Stimulated activated CD8-positive, alpha-beta memory T cell treated with anti-CD3 and anti-CD28 coated beads, Interleukin-4, amount 100 ng/mL, for 1 hour (primary cell): ENCODE measurements around the gene EPM2A.
"Not testable (repeated sequence)": the region's sequence is repeated elsewhere in the genome, so short reads cannot be mapped to it uniquely, and the experiment has no call there.

Source experiments
- DNase-seq, 2 donors: peaks; one replicate each; pipeline ENCODE4 v3.0.0-alpha.2; 2020; ENCODE audit warnings: low read depth in 2 of 2, low spot score in 1 of 2

EPM2A gene

DNA sequence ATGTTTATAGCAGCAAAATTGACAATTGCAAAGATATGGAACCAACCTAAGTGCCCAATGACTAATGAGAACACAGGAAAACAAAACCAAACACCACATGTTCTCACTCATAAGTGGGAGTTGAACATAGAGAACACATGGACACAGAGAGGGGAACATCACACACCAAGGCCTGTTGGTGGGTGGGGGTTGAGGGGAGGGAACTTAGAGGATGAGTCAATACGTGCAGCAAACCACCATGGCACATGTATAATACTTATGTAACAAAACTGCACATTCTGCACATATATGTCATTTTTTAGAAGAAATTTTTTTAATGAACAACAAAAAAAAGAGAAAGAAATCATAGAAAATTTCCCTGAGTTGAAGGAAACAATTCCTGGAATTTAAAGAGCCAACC is 3.9 kb downstream of the EPM2A start:
- no peak for DNase-seq

GRCh38 chr6:145729887-145730286 is 5.4 kb downstream of the EPM2A start:
- DNase-seq = no peak

DNA sequence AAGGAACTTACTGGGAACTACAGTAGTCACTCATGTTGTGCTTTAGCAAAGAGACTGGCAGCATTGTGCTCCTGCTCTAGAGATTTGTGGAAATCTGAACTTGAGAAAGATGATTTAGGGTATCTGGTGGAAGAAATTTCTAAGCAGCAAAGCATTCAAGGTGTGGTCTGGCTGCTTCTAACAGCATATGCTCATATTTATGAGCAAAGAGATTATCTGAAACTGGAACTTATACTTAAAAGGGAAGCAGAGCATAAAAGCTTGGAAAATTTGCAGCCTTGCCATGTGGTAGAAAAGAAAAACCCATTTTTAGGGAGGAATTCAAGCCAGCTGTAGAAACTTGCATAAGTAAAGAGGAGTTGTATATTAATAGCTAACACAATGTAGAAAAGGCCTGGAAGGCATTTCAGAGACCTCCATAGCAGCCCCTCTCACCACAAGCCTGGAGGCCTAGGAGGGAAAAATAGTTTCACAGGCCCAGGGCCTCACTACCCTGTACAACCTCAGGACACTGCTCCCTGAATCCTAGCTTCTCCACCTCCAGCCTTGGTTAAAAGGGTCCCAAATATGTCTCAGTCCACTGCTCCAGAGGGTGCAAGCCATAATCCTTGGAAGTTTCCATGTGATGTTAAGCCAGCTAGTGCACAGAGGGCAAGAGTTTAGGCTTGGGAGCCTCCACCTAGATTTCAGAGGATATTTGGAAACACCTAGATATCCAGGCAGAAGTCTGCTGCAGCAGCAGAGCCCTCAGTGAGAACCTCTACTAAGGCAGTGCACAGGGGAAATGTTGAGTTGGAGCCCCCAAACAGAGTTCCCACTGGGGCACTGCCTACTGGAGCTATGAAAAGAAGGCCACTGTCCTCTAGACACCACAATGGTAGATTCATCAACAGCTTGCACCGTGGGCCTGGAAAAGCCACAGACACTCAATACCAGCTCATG is 6.6 kb downstream of the EPM2A start:
- DNase-seq = no peak

DNA sequence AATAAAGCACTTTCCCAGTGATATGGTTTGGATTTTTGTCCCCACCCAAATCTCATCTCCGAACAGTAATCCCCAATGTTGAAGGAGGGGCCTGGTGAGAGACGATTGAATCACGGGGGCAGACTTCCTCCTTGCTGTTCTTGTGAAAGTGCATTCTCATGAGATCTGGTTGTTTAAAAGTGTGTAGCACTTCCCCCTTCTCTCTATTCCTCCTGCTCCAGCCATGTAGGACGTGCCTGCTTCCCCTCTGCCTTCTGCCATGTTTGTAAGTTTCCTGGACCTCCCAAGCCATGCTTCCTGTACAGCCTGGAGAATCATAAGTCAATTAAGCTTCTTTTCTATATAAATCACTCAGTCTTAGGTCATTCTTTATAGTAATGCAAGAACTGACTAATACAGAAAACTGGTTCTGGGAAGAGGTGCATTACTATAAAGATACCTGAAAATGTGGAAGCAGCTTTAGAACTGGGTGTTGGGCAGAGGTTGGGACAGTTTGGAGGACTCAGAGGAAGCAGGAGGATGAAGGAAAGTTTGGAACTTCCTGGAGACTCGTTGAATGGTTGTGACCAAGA is 7.4 kb downstream of the EPM2A start:
- DNase-seq = no peak

- no peak for DNase-seq
Measured at GRCh38 chr6:145725570-145725969, 9.8 kb downstream of the EPM2A start.

DNA sequence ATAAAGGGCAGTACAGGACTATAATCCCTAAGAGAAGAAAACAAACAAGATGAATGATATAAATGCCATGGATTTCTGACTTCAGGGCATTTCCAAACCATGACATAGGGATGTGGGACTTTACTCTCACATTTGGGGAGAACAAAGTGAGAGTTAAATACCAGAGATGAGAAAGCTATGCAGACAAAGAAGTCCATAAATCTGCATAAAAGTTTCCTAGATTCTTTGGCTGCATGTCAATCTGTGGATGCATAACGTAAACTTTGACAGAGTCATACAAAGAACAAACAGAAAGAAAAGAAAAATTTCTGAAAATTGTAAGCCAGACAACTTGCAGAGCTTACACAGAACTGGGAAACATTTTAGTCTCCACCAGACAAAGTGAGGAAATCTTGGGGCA is 11.7 kb downstream of the EPM2A start:
- DNase-seq = no peak

DNA sequence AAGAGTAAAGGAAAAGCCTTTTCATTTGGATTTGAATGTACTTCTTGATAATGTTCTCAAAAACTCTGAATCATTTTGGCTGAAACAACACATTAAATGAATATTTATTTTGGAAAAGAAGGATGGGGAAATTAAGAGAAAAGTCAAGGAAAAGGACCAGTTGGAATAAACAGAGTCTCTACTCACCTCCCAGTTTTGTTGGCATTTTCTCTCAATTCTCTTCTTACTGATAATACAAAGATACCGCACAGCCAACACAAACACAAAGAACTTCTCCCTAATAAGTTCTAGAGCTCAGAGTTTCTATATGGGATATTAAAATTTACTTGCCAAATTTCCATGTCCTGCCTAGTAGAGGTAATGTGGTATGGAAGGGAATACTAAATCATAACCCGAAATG is 13.1 kb downstream of the EPM2A start:
- DNase-seq = no peak

DNA sequence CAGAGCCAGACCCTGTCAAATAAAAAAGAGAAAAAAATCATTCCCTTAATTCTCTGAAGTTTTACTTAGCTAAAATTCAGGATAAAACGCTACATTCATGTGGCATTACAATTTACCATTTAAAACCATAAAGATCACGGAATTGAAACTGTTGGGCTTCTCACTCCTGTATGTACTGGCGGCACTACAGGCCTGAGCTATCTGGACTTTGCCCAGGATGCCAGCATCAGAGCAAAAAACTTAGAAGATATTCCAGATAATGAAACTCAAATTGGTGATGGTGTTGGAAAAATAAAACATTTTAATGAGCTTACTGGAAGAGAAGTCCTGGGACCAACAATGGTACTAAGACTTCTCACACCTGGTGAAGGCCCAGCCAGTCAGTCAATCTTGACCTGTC is 14.2 kb downstream of the EPM2A start:
- no peak for DNase-seq

DNA sequence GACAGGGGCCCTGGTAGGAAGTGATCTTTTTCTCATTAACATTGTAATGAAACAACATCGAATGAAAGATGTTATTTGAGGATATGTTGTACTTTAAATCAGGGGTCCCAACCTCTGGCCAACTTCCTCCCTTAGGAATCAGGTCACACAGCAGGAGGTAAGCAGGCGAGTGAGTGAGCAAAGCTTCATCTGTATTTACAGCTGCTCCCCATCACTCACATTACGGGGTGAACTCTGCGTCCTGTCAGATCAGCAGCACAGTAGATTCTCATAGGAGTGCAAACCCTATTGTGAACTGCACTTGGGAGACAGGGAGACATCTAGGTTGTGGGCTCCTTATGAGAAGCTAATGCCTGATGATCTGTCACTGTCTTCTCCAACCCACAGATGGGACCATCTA is 19.9 kb downstream of the EPM2A start:
- DNase-seq = no peak

DNA sequence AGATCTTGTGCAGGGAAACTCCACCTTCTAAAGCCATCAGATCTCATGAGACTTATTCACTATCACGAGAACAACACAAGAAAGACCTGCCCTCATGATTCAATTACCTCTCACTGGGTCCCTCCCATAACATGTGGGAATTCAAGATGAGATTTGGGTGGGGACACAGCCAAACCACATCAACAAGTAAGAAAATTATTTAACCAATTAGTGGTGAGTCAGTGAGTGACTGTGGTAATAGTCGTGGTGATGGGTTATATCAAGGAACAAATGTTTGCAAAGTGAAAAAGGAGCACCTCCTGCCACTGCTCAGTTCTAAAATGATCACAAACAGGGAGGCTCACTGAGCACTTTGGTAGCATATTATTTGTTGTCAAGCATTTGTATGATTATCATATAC is 20.6 kb downstream of the EPM2A start:
- no peak for DNase-seq

DNA sequence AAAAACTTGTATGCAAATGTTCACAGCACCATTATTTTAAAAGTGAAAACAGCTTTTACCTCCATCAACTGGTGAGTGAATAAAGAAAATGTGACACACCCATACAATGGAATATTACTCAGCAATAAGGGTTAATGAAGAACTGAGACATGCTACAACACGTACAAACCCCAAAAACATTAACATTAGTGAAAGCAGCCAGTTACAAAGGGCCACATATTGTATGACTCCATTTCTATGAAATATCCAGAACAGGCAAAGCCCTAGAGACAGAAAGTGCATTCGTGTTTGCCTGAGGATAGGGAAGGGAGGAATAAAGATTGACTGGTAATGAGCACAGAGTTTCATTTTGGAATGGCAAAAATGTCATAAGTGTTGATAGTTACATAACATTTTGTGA is 21.5 kb downstream of the EPM2A start:
- no peak for DNase-seq

DNA sequence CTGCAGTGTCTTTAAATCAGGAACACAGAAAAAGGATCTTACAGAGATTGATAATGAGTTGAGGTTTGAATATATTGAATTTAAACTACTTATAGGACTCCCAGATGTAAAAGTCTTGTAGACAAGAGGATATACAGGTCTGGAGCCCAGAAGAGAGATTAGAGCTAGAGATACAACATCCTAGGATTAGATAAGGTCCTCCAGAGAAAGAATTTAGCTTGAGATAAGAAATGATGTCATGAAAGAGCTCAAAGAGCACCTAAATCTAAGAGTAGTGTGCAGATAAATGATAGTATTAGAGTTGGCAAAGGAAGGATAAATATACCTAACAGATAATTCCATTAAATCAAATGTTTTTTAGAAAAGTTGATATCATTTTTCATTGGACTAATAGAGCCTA is 23.9 kb downstream of the EPM2A start:
- DNase-seq = no peak

- DNase-seq = no peak
Measured at GRCh38 chr6:145707397-145707796, 27.9 kb downstream of the EPM2A start.

GRCh38 chr6:145705561-145705960 is 29.8 kb downstream of the EPM2A start:
- no peak for DNase-seq

GRCh38 chr6:145704143-145704781 is 31.1 kb downstream of the EPM2A start:
- DNase-seq = no peak

DNA sequence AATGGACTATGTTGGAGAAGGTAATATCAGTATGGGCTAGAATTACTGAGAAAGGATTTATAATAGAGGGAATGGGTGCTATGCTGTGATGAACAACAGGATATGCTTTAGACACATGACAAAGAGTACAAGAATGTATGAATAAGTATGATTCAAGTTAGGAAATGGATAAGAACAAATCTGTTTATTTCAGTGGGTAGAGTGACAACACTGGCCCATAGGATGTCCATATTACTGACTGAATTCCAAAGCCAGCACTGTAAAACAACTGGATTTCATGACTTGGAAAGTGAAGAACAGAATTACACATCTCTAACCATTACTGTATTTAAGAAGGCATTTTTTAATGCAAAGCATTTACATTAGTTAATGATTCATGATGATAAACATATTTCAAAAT is 35.9 kb downstream of the EPM2A start:
- DNase-seq = no peak

GRCh38 chr6:145697401-145697800 is 37.9 kb downstream of the EPM2A start:
- DNase-seq = not testable (repeated sequence)

DNA sequence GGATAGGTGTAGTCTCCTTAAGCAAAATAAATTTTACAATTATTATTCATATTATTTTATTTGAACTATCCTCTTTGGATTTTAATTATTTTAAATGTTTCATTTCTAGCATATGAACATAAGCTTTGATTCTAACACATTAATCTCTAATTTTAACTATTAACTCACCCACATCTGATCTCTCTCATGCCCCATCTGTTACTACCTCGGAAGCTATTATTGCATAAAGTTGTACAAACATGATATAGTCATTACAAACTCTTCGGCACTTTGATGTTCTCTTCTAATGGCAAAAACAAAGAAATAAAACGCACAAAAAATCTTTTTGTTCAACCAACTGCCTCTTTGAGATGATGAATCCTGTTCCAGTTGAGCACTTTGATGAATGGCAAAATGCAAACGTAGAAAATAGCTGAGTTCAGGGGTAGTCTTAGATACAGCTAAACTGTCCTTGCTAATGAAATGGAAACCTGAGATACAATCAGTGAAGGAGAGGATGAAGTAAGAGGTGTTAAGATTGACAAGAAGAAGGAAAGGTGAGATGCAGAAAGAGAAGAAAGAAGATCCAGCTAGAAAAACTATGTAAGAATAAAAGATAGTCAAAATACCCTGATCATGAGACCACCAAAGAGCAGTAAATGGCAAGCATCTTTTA is 41.1 kb downstream of the EPM2A start:
- no peak for DNase-seq

DNA sequence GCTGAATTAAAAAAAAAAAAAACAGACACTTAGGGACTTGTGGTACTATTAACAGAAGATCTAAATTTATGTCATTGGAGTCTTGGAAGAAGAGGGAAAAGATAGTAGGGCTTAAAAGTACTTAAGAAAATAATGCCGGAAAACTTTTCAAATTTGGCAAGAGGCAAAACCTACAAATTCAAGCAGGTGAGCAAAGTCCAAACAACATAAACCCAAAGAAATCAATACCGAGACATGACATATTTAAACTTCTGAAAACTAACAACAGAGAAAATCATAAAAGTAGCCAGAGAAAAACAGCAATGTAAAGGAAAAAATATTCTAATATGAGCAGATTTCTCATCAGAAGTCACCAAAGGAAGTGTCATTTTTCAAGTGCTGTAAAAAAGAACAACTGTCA is 44.4 kb downstream of the EPM2A start:
- DNase-seq = no peak

DNA sequence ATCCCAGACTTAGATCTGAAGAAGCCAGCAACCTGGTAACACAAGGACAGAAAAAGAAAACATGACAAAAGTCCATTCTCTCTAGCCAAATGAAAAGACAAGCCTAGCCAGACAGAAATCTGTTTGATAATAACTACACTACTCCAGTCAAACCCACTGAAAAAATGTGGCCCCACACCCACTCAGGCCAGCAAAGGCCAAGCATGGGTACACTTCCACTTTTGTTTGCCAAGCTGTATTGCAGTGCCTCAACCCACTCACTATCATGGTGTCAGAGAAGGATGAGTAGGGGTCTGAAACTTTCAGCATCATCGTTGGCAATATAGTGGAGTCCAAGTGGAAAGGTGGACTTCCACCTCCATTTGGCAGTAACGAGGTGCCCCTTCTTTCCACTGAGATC is 45.8 kb downstream of the EPM2A start:
- DNase-seq = no peak

DNA sequence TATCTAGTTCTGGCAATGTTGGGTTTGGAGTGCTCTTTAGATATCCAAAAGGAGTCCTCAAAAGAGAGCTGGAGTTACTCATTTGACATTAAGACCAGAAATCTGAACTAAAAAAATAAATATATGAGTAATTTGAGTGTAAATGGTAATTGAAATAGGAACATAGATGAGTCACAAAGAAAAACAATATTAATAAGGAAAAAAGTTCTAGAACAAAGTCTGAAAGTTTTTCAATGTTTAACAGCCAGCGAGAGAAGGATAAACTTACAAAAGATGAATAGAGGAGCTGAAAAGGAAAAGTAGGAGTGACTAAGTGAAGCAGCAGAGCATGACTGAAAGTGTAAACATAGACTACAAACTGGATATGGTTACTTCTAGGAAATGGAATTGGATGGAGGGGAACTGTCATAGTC is 46.8 kb downstream of the EPM2A start:
- DNase-seq = no peak

DNA sequence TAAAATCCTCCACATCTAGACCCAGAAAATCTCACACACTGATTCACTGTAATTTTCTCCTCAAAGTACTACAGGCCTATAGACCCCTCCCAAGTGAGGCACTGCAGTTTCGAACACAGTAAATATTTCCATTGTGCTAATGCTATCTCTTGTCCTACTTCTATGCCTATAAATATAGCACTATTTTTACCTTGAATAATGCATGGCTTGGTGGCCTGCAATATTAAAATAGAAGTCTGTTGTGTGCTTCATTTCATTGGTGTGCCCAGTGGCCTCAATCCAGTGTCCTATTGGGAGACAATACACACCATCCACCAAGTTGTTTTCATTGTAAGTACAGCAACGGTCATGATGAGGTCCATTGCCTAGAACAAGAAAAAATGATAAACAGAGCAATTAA is 49.4 kb downstream of the EPM2A start:
- DNase-seq = no peak
